GM08714 (cell line): Measurements from ENCODE around the gene PCSK2.

Experiments used
- H3K4me3 ChIP-seq: fragments of 200-500 bp; sonication (Bioruptor generic); 2 replicates; pipeline ENCODE4 v1.5.1; 2014; ENCODE audit warnings: mild to moderate bottlenecking, low read length, inconsistent platforms
- ZNF274 ChIP-seq: IDR thresholded peaks from 2 replicates; pipeline ENCODE4 v1.6.1; 2012; ENCODE audit warnings: mild to moderate bottlenecking, low read depth, low read length

The PCSK2 gene

GRCh38 chr20:17493173-17493572 is 266.3 kb downstream of the PCSK2 start:
- no peak overlapping the region for H3K4me3 ChIP-seq

GRCh38 chr20:17494201-17494600 is 267.4 kb downstream of the PCSK2 start:
- TF ChIP-seq ZNF274: no peak
- H3K4me3 ChIP-seq: no peak overlapping the region

More at GRCh38 chr20:17493173-17493572, 266.3 kb downstream of the PCSK2 start:
- no peak for TF ChIP-seq ZNF274

GRCh38 chr20:17495826-17496225 is 269.0 kb downstream of the PCSK2 start:
- no peak overlapping the region for H3K4me3 ChIP-seq
- TF ChIP-seq ZNF274: no peak

- no peak overlapping the region for H3K4me3 ChIP-seq
- TF ChIP-seq ZNF274: no peak
Observed at GRCh38 chr20:17497821-17498580, 271.2 kb downstream of the PCSK2 start.

- no peak for TF ChIP-seq ZNF274
- H3K4me3 ChIP-seq: no peak overlapping the region
Observed at GRCh38 chr20:17498641-17499040, 271.8 kb downstream of the PCSK2 start.

- H3K4me3 ChIP-seq: no peak overlapping the region
- no peak for TF ChIP-seq ZNF274
Observed at GRCh38 chr20:17499041-17499440, 272.2 kb downstream of the PCSK2 start.

- H3K4me3 ChIP-seq: no peak overlapping the region
- no peak for TF ChIP-seq ZNF274
Observed at GRCh38 chr20:17500271-17500670, 273.4 kb downstream of the PCSK2 start.

- H3K4me3 ChIP-seq: no peak overlapping the region
- no peak for TF ChIP-seq ZNF274
Observed at GRCh38 chr20:17500826-17501225, 274.0 kb downstream of the PCSK2 start.

- TF ChIP-seq ZNF274: no peak
- H3K4me3 ChIP-seq: no peak overlapping the region
Observed at GRCh38 chr20:17501701-17502100, 274.9 kb downstream of the PCSK2 start.

- TF ChIP-seq ZNF274: no peak
- H3K4me3 ChIP-seq: no peak overlapping the region
Observed at GRCh38 chr20:17502105-17502504, 275.3 kb downstream of the PCSK2 start.

- H3K4me3 ChIP-seq: no peak overlapping the region
- TF ChIP-seq ZNF274: no peak
Observed at GRCh38 chr20:17503301-17504065, 276.6 kb downstream of the PCSK2 start.

- TF ChIP-seq ZNF274: no peak
- H3K4me3 ChIP-seq: no peak overlapping the region; the same call in 1 of the 2 replicates
Observed at GRCh38 chr20:17504066-17504897, 277.4 kb downstream of the PCSK2 start.

- TF ChIP-seq ZNF274: no peak
- H3K4me3 ChIP-seq: peak overlapping the region; percentile 59; the same call in 1 of the 2 replicates
Observed at GRCh38 chr20:17504898-17505635, 278.2 kb downstream of the PCSK2 start.
